HG02678 (cell line): ENCODE measurements around the gene IGFBP2.

Source experiments
- ATAC-seq: cut with Tn5 transposase; IDR thresholded peaks from one replicate; pipeline ENCODE4 v1.9.1; 2021; ENCODE audit warnings: mild to moderate bottlenecking, moderate library complexity; ENCODE audit not compliant: unreplicated experiment

IGFBP2 gene

GRCh38 chr2:216636551-216637450 lies 3.6 kb downstream of the IGFBP2 start:
- ATAC-seq, result no peak

DNA sequence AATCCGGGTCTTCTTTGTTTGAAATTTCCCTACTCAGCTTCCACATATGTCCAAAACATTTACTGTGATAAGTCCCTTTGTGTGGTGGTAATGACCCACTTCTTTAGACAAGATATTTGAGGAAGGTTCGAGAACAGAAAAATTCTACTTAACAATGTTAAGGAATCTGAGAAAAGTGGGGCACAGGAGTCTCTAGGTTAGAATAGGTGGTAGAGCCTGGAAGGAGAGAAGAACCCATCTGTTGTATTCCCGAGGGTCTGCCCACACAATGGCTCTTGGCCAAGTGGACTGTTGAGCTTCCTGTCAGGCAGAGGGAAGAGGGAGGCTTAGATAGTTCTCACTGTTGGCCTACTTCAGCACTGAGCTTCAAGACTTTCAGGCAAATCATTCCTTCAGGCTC lies 4.3 kb downstream of the IGFBP2 start:
- ATAC-seq, result no peak

DNA sequence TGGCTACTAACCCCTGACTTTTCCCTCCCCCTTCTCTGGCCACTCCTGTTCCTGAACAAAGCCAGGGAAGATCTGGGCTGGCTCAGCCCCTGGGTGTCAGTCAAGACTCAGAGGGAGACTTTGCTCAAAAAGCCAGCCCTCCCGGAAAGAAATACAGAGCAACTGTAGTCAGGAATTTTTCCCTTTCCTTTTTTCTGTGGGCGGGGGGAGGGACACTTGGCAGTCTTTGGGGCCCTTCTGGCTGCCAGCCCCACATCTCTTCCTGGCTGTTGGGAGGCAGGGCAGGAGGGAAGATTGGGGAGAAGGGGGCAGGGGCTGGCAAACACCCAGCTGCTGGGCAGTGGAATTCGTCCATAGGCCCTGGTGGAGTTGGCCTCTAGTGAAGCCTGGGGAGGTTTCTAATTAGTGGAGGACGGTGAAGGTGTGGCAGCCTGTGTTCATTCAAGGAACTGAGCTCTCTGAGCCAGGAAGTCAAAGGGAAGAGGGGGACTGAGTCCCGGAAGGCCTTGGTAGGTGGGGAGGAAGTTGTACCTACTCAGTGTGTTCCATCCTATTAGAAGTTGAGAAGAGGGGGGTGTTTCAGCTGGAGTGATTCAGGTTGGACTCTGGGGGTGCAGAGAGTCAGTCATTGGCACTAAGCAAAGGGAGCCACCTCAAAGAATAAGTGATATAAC lies 10.9 kb downstream of the IGFBP2 start:
- no peak for ATAC-seq

GRCh38 chr2:216644842-216645635 lies 11.8 kb downstream of the IGFBP2 start:
- no peak for ATAC-seq

DNA sequence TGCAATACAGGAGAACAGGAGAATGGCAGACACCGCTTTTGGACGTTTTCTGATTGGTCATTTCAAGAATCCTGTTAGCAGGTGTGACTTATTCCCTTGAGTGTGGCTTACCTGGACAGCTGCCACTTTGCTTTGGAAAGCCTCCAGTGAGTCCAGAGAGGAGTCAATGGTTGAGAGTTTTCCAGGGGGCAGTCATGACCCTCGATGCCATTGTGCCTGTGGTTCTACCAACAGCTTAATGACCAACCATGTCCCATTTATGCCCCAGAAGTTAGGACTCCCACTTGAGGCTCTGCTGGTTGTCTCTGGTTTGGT lies 12.4 kb downstream of the IGFBP2 start:
- ATAC-seq, result no peak

DNA sequence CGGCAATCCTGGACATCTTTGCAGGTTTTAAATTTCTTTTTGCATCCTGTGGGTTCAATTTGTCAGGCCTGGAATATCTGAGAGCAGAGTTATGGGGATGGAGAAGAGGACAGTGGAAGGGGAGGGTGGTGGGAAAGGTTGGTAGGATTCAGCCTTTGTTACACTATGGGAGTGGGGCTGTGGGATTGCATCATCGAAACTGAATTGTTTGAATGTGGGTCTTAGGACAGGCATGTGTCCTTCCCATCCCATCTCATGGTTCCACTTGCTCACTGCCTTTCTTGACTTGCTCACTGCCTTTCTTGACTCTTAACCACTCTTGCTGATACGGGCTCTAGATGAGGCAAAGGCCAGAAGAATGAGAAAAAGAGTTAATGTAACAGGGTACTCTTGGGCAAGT lies 12.9 kb downstream of the IGFBP2 start:
- no peak for ATAC-seq

- no peak for ATAC-seq
Observed at GRCh38 chr2:216648105-216648504, 14.9 kb downstream of the IGFBP2 start.

GRCh38 chr2:216649574-216649973 lies 16.4 kb downstream of the IGFBP2 start:
- ATAC-seq, result no peak

DNA sequence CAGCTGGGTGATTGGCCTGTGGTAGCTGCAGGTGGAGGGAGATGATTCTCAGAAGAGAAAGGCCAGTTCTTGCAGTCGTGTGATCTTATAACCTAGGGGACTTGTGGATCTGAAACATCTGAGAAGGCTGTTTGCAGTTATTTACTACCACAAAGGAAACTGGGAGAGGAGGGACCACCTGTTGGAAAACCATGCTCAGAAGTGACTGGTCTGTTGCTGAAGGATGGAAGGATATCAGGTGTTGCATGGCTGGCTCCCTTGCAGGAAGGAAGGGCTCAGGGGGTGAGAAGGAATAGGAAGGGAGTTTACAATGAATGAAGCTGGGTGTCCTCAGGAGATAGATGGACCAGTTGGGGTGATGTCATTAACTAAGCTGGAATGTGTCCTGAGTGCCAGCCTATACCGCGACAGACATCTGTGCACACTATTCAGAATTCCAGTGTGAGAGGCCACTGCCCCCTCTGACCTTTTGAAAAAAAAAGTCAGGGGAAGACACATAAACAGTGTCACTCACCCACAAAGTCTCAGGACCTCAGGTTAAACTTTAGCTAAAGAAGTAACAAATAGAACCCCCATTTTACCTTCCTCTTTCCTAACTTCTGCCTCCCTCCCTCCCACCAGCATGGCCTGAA lies 17.5 kb downstream of the IGFBP2 start:
- no peak for ATAC-seq

- no peak for ATAC-seq
Observed at GRCh38 chr2:216651351-216651881, 18.2 kb downstream of the IGFBP2 start.

DNA sequence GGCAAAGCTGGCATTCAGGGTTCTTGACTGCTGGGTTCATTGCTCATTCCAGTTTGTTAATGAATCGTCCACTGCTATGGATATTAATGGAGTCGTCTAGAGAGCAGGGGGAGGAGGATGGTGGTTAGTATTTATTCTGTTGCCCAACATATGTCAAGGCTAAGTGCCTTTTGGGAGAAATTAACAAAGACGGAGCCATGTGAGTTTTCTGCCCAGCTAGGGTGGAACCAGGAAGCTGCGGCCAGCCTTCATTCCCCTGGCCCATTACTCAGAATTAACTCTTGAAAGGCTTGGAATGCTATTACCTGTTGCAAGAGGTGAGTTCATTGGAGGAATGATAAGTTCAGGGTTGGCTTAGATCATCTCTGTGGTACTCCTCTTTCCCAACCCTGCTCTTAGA lies 19.3 kb downstream of the IGFBP2 start:
- ATAC-seq, result no peak

GRCh38 chr2:216653093-216653799 lies 20.0 kb downstream of the IGFBP2 start:
- no peak for ATAC-seq

DNA sequence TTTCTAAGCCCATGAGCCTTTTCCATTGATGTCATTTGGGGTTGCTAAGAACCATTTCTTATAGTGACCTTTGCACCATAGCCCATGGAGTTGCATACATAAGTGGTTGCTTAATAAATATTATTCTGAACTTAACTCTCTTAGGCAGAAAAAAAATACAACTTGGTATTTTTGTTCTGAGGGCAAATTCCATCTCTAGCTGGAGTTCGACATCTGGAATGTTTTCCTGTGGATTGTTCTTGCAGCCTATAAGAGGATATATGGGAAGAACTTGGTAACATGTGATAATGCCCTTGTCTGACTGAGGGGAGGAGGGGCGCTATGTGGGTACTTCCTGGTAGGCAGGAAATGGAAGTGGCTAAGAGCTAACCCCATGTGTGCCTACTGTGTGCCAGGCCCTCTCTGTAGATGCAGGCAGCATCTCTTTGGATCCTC lies 20.7 kb downstream of the IGFBP2 start:
- no peak for ATAC-seq

DNA sequence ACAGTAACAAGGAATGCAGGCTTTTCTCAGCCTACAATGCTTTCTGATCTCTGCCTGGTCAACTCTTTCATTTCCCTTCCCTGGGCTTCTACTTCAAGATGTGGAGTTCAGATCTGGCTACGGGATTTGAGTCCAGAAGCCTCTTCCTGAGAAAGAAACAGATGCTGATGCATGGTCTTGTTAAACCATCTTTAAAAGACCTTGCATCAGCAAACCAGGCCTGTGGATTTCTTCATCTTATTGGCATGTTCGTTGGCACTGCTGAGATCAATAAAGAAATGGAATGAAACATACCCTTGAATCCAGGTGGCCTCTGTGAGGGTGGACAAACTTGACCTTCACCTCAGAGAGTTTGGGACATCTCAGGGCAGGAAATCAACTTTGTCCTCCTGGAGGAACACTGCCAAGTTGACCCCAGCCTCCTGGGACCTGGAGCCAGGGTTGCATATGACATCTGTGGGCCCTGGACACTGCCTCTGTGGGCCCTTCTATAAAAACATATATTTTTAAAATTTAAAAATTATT lies 21.4 kb downstream of the IGFBP2 start:
- no peak for ATAC-seq

- ATAC-seq, result no peak
Observed at GRCh38 chr2:216657086-216657855, 24.1 kb downstream of the IGFBP2 start.

DNA sequence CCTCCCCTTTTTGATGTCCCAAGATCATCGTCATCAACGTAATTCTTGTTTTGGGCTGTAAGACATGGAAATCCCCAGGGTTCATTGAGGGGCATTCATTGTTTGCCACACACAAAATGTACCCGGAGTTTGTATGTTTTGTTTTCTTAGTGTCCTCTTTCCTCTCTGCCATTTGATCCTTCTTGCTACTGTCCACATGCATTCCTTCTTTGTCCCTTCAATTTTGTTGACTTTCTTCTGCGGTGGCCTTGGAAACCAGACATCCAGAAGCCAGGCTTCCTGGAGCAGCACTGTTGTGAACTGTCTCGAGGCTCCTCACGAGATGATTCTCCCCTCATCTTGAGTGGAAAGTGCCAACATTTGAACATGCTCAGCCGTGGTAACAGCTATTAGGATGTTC lies 24.8 kb downstream of the IGFBP2 start:
- ATAC-seq, result no peak

DNA sequence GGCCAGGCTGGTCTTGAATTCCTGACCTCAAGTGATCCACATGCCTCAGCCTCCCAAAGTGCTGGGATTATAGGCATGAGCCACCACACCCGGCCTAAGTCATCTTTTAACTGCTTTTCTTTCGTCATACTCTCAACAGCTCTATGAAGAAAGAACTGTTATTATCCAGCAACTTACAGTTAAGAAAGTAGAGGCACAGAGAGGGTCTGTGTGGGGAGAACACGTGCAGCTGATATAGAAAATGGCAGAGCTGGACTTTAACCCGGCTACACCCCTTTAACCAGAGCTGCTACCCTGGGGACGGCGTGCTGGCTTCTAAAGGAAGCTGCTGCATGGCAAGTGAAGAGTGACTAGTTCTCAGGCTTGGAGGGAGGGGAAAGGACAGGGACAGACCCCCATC lies 25.5 kb downstream of the IGFBP2 start:
- ATAC-seq, result no peak

GRCh38 chr2:216659276-216659675 lies 26.1 kb downstream of the IGFBP2 start:
- ATAC-seq, result no peak

DNA sequence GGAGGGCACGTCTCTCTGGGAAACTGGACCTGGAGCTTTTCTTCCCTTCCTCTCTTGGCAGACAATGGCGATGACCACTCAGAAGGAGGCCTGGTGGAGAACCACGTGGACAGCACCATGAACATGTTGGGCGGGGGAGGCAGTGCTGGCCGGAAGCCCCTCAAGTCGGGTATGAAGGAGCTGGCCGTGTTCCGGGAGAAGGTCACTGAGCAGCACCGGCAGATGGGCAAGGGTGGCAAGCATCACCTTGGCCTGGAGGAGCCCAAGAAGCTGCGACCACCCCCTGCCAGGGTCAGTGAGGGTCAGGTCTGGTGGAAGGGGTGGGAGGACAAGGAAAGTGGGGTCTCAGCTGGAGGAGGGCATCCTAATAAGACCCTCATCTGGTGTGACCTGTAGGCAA lies 27.3 kb downstream of the IGFBP2 start:
- ATAC-seq, result no peak
